ENCODE data around the gene CRY2.

CRY2 gene

DNA sequence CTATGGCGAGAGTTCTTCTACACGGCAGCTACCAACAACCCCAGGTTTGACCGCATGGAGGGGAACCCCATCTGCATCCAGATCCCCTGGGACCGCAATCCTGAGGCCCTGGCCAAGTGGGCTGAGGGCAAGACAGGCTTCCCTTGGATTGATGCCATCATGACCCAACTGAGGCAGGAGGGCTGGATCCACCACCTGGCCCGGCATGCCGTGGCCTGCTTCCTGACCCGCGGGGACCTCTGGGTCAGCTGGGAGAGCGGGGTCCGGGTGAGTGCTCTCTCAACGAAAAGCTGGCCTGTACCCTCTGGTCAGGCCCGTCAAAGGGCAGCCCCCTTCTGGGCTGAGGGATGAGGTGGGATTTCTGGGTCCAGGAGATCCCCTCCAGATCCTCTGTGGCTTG is 22.3 kb downstream of the CRY2 start:
- TF ChIP-seq, protein P1, sequence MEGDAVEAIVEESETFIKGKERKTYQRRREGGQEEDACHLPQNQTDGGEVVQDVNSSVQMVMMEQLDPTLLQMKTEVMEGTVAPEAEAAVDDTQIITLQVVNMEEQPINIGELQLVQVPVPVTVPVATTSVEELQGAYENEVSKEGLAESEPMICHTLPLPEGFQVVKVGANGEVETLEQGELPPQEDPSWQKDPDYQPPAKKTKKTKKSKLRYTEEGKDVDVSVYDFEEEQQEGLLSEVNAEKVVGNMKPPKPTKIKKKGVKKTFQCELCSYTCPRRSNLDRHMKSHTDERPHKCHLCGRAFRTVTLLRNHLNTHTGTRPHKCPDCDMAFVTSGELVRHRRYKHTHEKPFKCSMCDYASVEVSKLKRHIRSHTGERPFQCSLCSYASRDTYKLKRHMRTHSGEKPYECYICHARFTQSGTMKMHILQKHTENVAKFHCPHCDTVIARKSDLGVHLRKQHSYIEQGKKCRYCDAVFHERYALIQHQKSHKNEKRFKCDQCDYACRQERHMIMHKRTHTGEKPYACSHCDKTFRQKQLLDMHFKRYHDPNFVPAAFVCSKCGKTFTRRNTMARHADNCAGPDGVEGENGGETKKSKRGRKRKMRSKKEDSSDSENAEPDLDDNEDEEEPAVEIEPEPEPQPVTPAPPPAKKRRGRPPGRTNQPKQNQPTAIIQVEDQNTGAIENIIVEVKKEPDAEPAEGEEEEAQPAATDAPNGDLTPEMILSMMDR (IDR thresholded peaks at IDR 0.05; ENCODE audit: insufficient read depth, low read depth, low read length, missing control alignments): no peak
- no peak overlapping the region for H3K4me3 ChIP-seq (ENCODE audit: low read depth, low read length)
- DNase-seq (ENCODE audit: low read depth): no peak

DNA sequence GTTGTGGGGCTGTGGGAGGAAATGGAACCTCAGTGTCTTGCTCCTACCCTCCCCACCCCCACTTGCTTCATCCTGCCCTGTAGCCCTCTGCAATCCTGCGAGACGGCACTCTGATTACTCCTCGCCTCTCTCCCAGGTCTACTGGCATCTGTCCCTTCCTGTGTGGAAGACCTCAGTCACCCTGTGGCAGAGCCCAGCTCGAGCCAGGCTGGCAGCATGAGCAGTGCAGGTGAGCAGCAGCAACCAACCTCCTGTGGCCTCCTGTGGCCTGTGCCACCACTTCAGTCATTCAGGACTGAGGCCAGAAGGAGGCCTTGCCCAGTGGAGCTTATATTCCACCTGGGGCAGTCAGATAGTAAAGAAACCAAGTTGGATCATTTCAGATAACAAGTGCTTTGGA is 23.4 kb downstream of the CRY2 start:
- TF ChIP-seq, protein P1 (IDR thresholded peaks at IDR 0.05; ENCODE audit: insufficient read depth, low read depth, low read length, missing control alignments): no peak
- DNase-seq (ENCODE audit: low read depth): no peak
- H3K4me3 ChIP-seq (ENCODE audit: low read depth, low read length): no peak overlapping the region

DNA sequence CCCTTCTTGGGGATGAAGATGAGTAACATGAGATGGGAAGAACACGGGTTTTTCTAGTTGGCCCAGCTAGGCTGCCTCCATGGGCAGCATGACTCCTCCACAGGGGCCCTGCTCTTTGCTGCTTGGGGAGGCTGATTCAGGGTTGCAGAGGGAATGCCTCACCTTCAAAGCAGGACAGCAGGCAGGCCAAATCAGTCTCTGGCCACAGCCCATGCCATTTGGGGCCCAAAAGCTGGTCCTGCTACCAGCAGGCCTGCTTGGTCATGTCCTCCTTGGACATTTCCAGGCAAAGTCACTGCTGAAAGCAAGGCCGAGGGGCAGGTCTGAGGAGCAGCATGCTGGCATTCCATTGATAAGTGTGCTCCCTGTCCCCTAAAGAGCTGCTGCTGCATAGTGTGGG is 24.4 kb downstream of the CRY2 start:
- TF ChIP-seq, protein P1 (IDR thresholded peaks at IDR 0.05; ENCODE audit: insufficient read depth, low read depth, low read length, missing control alignments): no peak
- DNase-seq (ENCODE audit: low read depth): no peak
- no peak overlapping the region for H3K4me3 ChIP-seq (ENCODE audit: low read depth, low read length)

DNA sequence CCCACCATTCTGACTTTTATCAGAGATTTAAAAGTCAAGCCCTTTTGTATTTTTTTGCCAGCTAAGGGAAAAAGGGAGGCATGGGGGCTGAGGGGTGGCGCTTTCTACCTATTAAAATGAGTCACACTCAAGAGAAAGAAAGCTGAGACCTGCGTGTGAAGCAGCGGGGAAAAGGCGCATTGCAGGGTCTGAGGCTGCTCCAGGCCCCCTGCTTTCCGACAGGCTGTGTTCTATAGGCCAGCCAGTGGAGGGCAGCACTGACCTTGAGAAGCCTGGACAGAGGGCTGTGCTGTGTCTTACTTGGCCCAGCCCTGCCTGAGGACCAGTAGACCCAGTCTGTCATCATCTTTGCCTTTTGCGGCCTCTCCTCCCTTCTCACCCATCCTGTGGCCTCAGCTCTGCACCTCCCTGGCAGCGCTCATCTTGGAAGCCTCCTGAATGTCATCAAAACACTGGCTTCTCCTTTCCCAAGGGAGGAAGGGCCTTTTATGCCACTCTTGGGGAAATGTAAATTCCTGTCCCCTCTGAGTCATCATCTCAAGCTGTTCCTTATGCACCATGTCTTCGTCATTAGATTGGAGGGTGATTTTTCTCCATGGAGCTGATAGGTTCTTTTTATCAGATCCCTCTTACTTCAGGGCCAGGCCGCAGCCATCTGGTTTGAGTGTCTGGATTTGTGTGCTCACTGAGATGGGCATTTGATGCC is 25.5 kb downstream of the CRY2 start:
- no peak overlapping the region for H3K4me3 ChIP-seq (ENCODE audit: low read depth, low read length)
- TF ChIP-seq, protein P1 (IDR thresholded peaks at IDR 0.05; ENCODE audit: insufficient read depth, low read depth, low read length, missing control alignments): peak; percentile 53
- DNase-seq (ENCODE audit: low read depth): peak; percentile 47

DNA sequence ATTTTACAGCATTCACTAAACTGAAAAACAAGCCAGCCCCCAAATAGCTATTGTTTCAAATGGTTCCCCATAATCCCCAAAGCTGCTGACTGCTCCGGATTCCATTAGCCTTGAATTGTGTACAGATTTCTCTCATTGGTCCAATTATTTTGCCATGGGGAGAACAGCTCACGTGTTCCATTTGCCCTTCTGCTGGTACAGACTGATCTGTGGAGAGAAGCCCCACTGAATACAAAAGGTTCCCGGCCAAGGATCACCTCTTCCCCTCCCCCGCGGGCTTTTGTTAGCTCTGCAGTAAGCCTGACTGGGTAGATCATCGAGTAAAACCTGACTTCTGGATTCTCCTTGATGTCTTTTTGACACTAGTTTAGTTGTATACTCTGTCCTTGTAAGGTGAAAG is 29.1 kb downstream of the CRY2 start:
- TF ChIP-seq, protein P1 (IDR thresholded peaks at IDR 0.05; ENCODE audit: insufficient read depth, low read depth, low read length, missing control alignments): no peak
- H3K4me3 ChIP-seq (ENCODE audit: low read depth, low read length): no peak overlapping the region
- no peak for DNase-seq (ENCODE audit: low read depth)

DNA sequence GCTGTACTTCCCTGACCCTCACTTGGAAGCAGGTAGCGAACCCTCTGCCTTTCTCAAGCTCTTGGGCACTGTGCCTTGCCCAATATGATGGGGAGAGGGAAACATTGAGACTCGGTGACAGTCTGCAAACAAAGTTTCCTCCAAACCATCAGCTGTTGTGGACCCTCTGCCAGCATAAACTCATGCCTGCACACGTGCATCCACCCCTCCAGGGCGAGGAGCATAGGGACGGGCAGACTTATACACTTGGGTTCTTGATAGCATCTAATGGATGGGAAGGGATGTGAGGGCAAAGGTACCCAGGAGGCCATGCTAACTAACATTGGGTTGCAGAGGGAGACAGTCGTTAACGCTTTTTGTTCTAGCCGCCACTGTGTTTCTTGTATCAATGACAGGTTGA is 29.9 kb downstream of the CRY2 start:
- DNase-seq (ENCODE audit: low read depth): no peak
- H3K4me3 ChIP-seq (ENCODE audit: low read depth, low read length): no peak overlapping the region
- TF ChIP-seq, protein P1 (IDR thresholded peaks at IDR 0.05; ENCODE audit: insufficient read depth, low read depth, low read length, missing control alignments): no peak

DNA sequence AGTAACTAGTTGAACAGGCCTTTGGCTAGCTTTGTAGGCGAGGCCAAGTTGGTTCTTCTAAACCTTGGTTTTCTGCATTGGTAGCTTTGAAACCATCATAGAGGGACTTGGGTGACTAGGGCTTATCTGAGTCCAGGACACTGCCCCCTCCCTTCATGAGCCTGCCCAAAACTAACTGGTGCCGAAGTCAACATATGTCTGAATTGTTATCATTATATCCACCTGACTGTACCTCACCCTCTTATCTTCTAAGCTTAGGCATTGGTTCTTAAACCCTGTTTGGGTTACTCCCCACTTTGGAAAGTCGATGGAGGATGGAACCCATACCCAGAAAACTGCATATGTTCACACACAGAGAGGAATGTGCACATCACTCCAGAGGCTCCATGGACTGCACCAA is 30.6 kb downstream of the CRY2 start:
- TF ChIP-seq, protein P1 (IDR thresholded peaks at IDR 0.05; ENCODE audit: insufficient read depth, low read depth, low read length, missing control alignments): no peak
- H3K4me3 ChIP-seq (ENCODE audit: low read depth, low read length): no peak overlapping the region
- DNase-seq (ENCODE audit: low read depth): no peak

Data from GM12865 (cell line).